Kidney epithelial cell (primary cell): ENCODE measurements around the gene TECPR2. TPM values are rescaled to one million over a fixed set of nuclear protein-coding genes. Genes with fewer than 3 reads are reported as not detected.

Source experiments
- DNase-seq: peaks from one replicate; pipeline ENCODE4 v3.0.0-alpha.2; 2010; ENCODE audit warnings: low read depth
- H3K27me3 ChIP-seq: 2 replicates; pipeline ENCODE4 v1.6.0; 2011; ENCODE audit warnings: low read length; ENCODE audit not compliant: control insufficient read depth, insufficient read depth
- H3K36me3 ChIP-seq: 2 replicates; pipeline ENCODE4 v1.5.1; 2011; ENCODE audit warnings: low read length; ENCODE audit not compliant: control insufficient read depth, insufficient read depth
- H3K4me3 ChIP-seq: 2 replicates; pipeline ENCODE4 v1.5.1; 2011; ENCODE audit warnings: low read depth, mild to moderate bottlenecking, control low read depth, low read length
- total RNA-seq: library from RNA; depleted of rRNA; stranded (reverse); fragments of >200 nt; gene quantifications from 2 replicates; pipeline ENCODE4 v1.2.3, GENCODE V29; 2015
- TF ChIP-seq, protein P1 (sequence below): IDR thresholded peaks from 2 replicates; pipeline ENCODE4 v1.5.1; 2011; ENCODE audit warnings: mild to moderate bottlenecking, moderate library complexity, low read length, control low read depth, inconsistent platforms; ENCODE audit not compliant: insufficient read depth, poor library complexity, severe bottlenecking

Gene TECPR2
- total RNA-seq, 1 donor from 2014 or later, result 16.6 TPM

DNA sequence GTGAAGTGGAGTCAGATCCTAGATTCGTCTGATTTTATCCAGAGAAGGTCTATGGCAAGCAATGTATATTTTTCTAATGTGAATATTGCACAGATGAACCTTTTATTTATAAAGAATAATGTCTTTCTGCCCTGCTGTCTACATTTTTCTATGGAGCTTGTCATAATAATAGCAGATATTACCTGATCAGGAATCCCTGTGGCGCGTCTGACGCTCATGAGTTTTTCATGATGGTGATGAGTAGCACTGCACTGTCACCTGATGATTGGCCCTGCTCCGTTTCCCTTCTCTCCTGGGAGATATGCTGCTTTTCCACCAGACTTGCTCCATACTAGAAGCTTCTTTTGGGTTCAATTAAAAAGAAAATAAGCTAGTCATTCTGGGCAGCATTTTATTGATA lies 20.5 kb upstream of the TECPR2 start:
- no peak overlapping the region for H3K4me3 ChIP-seq
- no peak for DNase-seq
- TF ChIP-seq, protein P1, sequence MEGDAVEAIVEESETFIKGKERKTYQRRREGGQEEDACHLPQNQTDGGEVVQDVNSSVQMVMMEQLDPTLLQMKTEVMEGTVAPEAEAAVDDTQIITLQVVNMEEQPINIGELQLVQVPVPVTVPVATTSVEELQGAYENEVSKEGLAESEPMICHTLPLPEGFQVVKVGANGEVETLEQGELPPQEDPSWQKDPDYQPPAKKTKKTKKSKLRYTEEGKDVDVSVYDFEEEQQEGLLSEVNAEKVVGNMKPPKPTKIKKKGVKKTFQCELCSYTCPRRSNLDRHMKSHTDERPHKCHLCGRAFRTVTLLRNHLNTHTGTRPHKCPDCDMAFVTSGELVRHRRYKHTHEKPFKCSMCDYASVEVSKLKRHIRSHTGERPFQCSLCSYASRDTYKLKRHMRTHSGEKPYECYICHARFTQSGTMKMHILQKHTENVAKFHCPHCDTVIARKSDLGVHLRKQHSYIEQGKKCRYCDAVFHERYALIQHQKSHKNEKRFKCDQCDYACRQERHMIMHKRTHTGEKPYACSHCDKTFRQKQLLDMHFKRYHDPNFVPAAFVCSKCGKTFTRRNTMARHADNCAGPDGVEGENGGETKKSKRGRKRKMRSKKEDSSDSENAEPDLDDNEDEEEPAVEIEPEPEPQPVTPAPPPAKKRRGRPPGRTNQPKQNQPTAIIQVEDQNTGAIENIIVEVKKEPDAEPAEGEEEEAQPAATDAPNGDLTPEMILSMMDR, result no peak
- H3K27me3 ChIP-seq, result no peaks in the 10 kb centered on the region
- peaks cover 1% of the 10 kb centered on the region for H3K36me3 ChIP-seq

DNA sequence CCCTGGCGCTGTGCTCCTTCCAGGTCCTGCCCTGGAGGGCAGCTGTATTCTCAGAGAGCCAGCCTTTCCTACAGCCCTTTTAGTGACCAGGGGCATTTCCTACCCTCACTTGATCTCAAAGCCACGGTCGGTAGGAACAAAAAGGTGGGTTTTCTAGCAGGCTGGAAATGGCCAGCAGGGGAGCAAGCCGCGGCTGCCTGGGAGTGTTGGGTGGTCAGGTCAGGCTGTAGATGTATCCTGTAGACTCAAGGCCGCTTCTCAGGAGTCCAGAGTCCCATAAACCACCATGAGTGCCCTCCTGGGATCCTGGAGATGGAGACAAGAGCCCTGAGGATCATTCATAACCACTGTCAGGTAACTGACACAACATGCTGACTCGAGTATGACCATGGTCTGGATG lies 18.7 kb upstream of the TECPR2 start:
- H3K36me3 ChIP-seq, result peaks cover 1% of the 10 kb centered on the region
- TF ChIP-seq, protein P1, result no peak
- DNase-seq, result no peak
- no peak overlapping the region for H3K4me3 ChIP-seq
- H3K27me3 ChIP-seq, result no peaks in the 10 kb centered on the region

- peaks cover 1% of the 10 kb centered on the region for H3K36me3 ChIP-seq
- H3K27me3 ChIP-seq, result no peaks in the 10 kb centered on the region
- TF ChIP-seq, protein P1, result no peak
- DNase-seq, result no peak
- H3K4me3 ChIP-seq, result no peak overlapping the region
Observed at GRCh38 chr14:102344485-102344884, 18.3 kb upstream of the TECPR2 start.

DNA sequence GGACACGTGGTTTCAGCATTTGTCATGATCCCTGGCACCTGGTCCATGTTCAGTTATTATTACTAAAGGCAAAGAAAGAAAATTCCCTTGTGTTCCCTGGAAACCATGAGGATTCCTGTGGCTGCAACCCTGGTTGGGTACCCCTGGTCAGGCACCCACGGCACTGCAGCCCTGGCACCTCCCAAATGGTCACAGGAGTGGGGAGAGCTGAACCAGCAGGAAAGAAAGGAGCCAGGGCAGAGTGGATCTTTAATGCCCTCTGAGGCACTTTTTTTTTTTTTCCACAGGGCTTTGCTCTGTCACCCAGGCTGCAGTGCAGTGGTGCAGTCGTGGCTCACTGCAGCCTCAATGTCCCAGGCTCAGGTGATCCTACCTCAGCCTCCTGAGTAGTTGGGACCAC lies 17.5 kb upstream of the TECPR2 start:
- Histone ChIP-seq H3K27me3 (no peaks in the 10 kb centered on the region), H3K4me3 (no peak overlapping the region), H3K36me3 (peaks cover 1% of the 10 kb centered on the region)
- TF ChIP-seq, protein P1, result no peak
- no peak for DNase-seq

DNA sequence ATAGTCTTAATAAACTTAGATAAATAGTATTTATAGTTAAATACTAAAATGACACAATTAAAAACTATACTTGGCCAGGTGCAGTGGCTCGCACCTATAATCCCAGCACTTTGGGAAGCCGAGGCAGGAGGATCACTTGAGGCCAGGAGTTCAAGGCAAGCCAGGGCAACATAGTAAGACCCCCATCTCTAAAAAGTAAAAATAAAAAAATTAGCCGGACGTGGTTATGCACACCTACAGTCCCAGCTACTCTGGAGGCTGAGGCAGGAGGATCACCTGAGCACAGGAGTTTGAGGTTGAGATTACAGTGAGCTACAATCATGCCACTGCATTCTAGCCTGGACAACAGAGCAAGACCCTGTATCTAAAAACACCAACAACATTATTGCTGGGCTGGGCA lies 16.1 kb upstream of the TECPR2 start:
- Histone ChIP-seq H3K27me3 (no peaks in the 10 kb centered on the region), H3K4me3 (no peak overlapping the region), H3K36me3 (peaks cover 1% of the 10 kb centered on the region)
- DNase-seq, result no peak
- TF ChIP-seq, protein P1, result no peak

DNA sequence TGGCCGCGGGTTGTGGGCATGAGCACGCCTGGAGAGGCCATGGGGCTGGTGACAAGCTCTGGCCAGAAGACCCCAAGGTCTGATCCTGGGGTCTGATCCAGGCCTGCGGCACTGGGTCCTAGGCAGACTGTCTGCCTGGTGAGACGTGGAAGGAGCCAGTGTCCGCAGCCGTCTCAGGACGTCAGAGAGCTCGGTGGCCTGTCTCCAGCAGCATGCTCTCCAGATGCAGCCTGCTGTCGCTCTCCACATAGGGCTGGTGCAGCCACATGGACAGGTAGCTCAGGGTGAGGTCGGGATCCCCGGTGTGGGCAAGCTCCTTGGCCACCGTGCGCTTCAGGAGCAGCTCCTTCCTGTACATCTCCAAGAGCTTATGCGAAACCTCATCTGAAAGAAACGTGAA lies 14.4 kb upstream of the TECPR2 start:
- peaks cover 1% of the 10 kb centered on the region for H3K36me3 ChIP-seq
- TF ChIP-seq, protein P1, result no peak
- no peak overlapping the region for H3K4me3 ChIP-seq
- H3K27me3 ChIP-seq, result no peaks in the 10 kb centered on the region
- no peak for DNase-seq
